ENCODE data around the gene SIK2. TPM values are rescaled to one million over a fixed set of nuclear protein-coding genes. Genes with fewer than 3 reads are reported as not detected.

The SIK2 gene
- total RNA-seq, 1 donor from 2014 or later = 16.3 TPM

- Mint-ChIP-seq H3K9me3 (ENCODE audit: unreplicated experiment) (no peaks in the 10 kb centered on the region), H3K4me1 (ENCODE audit: unreplicated experiment) (peaks cover under 1% of the 10 kb centered on the region), H3K36me3 (ENCODE audit: low read depth, unreplicated experiment) (peaks cover 11% of the 10 kb centered on the region), H3K27me3 (ENCODE audit: unreplicated experiment) (peaks cover 2% of the 10 kb centered on the region), H3K27ac (ENCODE audit: unreplicated experiment) (no peak overlapping the region), H3K4me3 (ENCODE audit: unreplicated experiment) (no peak overlapping the region)
- peak; percentile 63 for DNase-seq (ENCODE audit: low spot score)
- TF ChIP-seq, protein P1, sequence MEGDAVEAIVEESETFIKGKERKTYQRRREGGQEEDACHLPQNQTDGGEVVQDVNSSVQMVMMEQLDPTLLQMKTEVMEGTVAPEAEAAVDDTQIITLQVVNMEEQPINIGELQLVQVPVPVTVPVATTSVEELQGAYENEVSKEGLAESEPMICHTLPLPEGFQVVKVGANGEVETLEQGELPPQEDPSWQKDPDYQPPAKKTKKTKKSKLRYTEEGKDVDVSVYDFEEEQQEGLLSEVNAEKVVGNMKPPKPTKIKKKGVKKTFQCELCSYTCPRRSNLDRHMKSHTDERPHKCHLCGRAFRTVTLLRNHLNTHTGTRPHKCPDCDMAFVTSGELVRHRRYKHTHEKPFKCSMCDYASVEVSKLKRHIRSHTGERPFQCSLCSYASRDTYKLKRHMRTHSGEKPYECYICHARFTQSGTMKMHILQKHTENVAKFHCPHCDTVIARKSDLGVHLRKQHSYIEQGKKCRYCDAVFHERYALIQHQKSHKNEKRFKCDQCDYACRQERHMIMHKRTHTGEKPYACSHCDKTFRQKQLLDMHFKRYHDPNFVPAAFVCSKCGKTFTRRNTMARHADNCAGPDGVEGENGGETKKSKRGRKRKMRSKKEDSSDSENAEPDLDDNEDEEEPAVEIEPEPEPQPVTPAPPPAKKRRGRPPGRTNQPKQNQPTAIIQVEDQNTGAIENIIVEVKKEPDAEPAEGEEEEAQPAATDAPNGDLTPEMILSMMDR (IDR thresholded peaks at IDR 0.05; ENCODE audit: unreplicated experiment) = peak; percentile 96
Observed at GRCh38 chr11:111565114-111565720, 37.0 kb upstream of the SIK2 start.

- Mint-ChIP-seq H3K27ac (ENCODE audit: unreplicated experiment) (no peak overlapping the region), H3K27me3 (ENCODE audit: unreplicated experiment) (peaks cover 2% of the 10 kb centered on the region), H3K36me3 (ENCODE audit: low read depth, unreplicated experiment) (peaks cover 7% of the 10 kb centered on the region), H3K4me3 (ENCODE audit: unreplicated experiment) (no peak overlapping the region), H3K4me1 (ENCODE audit: unreplicated experiment) (peaks cover 9% of the 10 kb centered on the region), H3K9me3 (ENCODE audit: unreplicated experiment) (no peaks in the 10 kb centered on the region)
- DNase-seq (ENCODE audit: low spot score) = no peak
- TF ChIP-seq, protein P1 (IDR thresholded peaks at IDR 0.05; ENCODE audit: unreplicated experiment) = no peak
Observed at GRCh38 chr11:111566324-111566723, 35.9 kb upstream of the SIK2 start.

DNA sequence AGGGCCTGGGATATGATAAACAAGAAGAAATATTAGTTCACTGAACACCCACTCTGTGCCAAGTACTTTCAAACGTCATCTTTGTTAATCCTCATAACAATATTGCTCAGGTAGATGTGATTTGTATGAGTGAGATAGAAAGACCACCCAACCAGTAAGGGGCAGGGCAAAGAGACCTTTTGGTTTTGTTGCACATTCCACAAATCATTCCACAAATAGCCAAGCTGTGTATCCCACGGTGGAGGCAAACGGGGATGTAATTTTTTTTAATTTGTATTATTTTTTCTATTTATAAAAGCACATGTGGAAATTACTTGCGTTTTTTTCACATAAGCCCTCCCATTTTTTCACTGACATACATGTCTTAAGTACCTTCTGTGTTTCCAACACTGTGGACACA is 32.8 kb upstream of the SIK2 start:
- no peak overlapping the region for H3K4me3 Mint-ChIP-seq (ENCODE audit: unreplicated experiment)
- no peak overlapping the region for H3K27ac Mint-ChIP-seq (ENCODE audit: unreplicated experiment)
- H3K4me1 Mint-ChIP-seq (ENCODE audit: unreplicated experiment) = peaks cover 14% of the 10 kb centered on the region
- no peak for DNase-seq (ENCODE audit: low spot score)
- H3K27me3 Mint-ChIP-seq (ENCODE audit: unreplicated experiment) = no peaks in the 10 kb centered on the region
- TF ChIP-seq, protein P1 (IDR thresholded peaks at IDR 0.05; ENCODE audit: unreplicated experiment) = no peak
- H3K9me3 Mint-ChIP-seq (ENCODE audit: unreplicated experiment) = no peaks in the 10 kb centered on the region
- no peaks in the 10 kb centered on the region for H3K36me3 Mint-ChIP-seq (ENCODE audit: low read depth, unreplicated experiment)

- Mint-ChIP-seq H3K9me3 (ENCODE audit: unreplicated experiment) (no peaks in the 10 kb centered on the region), H3K36me3 (ENCODE audit: low read depth, unreplicated experiment) (no peaks in the 10 kb centered on the region), H3K27me3 (ENCODE audit: unreplicated experiment) (no peaks in the 10 kb centered on the region), H3K4me1 (ENCODE audit: unreplicated experiment) (peaks cover 22% of the 10 kb centered on the region), H3K4me3 (ENCODE audit: unreplicated experiment) (no peak overlapping the region), H3K27ac (ENCODE audit: unreplicated experiment) (no peak overlapping the region)
- no peak for DNase-seq (ENCODE audit: low spot score)
- TF ChIP-seq, protein P1 (IDR thresholded peaks at IDR 0.05; ENCODE audit: unreplicated experiment) = no peak
Observed at GRCh38 chr11:111570796-111571195, 31.5 kb upstream of the SIK2 start.

DNA sequence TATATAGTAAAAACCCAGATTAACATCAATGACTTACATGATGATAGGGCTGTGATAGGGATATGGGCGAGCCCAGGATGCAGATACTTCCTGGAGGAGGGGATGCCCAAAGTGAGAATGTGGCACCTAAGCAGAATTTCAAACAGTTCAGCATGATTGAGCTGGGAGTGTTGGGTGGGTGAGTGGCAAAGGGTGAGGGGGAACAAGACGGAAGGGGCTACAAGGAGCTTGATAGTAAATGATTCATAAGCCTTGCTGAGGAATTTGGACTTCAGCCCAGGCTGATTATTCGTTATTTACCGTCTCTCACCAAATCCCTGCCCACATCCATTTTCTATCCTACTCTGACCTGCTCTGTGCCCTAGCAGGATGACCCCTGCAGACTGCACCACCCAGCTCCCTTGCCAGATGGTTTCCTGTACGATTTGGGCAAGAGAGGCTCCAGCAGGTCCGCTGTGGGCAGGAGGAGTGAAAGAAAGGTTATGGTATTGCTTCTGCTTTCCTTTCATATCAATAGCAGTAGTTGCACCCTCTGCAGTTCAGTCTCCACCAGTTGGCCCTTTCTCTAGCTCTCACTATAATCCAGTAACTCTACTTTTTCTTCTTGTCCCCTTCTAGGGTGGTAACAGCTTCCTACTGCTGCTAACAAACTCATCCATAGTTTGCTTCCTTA is 30.3 kb upstream of the SIK2 start:
- Mint-ChIP-seq H3K4me1 (ENCODE audit: unreplicated experiment) (peaks cover 22% of the 10 kb centered on the region), H3K4me3 (ENCODE audit: unreplicated experiment) (no peak overlapping the region), H3K27me3 (ENCODE audit: unreplicated experiment) (no peaks in the 10 kb centered on the region), H3K36me3 (ENCODE audit: low read depth, unreplicated experiment) (no peaks in the 10 kb centered on the region), H3K9me3 (ENCODE audit: unreplicated experiment) (no peaks in the 10 kb centered on the region), H3K27ac (ENCODE audit: unreplicated experiment) (no peak overlapping the region)
- DNase-seq (ENCODE audit: low spot score) = no peak
- TF ChIP-seq, protein P1 (IDR thresholded peaks at IDR 0.05; ENCODE audit: unreplicated experiment) = no peak

All from endothelial cell (in vitro differentiated cells).